GOT3 (cell line): ENCODE data around the gene HDAC8.

Experiments used
- DNase-seq: peaks from one replicate; lab custom pipeline; 2025; ENCODE audit warnings: mixed read lengths; lab: John Stamatoyannopoulos, UW

Gene HDAC8

DNA sequence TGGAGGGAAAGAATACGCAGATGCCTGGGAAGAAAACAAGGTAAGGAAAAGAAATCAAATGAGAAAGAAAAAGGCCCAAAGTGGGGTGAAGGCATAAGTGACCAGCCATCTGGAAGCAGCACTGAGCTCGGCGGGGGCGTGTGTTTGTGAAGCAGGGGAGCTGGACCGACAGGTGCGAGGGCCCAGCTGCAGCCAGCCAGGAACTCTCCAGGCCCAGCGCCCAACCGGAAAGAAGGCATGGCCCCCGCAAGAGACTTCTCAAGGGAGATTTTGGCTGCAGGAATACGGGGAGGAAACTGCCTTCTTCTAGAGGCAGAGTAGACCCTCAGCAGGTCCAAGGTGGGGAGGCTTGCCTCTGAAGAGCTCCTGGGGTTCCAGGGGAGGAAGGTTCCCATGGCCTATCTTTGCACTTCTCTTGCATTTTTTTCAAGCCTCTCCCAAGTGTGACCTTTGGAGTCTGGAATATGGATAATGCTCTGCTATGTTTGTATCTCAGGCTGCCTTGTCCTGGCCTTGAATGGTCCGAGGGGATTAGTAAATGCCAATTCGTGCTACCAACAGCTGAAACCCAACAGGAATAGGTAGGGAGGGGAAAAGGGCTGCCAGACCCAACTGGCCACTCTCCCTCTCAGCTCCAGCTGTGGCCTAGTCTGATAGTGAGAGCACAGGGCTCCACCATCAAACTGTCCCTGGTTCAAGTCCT lies 256.1 kb downstream of the HDAC8 start:
- no peak for DNase-seq

DNA sequence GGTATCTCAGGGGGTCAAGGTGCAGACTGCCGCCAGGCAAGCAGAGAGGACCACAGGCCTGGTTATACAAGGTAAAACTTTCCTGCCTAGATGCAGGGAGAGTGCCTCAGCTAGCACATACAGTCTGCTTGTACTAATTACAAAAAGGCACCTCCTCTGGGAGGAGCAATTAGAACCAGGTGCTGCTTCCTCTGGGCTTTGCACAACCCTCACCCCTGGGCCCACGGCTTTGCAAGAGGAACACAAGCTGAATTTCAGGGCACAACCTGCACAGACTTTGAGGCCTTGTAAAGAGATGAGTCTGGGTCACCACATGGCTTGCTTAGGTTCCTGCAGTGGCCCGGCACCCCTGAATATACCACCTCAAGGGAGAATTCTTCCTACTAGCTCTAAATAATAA lies 257.8 kb downstream of the HDAC8 start:
- no peak for DNase-seq

DNA sequence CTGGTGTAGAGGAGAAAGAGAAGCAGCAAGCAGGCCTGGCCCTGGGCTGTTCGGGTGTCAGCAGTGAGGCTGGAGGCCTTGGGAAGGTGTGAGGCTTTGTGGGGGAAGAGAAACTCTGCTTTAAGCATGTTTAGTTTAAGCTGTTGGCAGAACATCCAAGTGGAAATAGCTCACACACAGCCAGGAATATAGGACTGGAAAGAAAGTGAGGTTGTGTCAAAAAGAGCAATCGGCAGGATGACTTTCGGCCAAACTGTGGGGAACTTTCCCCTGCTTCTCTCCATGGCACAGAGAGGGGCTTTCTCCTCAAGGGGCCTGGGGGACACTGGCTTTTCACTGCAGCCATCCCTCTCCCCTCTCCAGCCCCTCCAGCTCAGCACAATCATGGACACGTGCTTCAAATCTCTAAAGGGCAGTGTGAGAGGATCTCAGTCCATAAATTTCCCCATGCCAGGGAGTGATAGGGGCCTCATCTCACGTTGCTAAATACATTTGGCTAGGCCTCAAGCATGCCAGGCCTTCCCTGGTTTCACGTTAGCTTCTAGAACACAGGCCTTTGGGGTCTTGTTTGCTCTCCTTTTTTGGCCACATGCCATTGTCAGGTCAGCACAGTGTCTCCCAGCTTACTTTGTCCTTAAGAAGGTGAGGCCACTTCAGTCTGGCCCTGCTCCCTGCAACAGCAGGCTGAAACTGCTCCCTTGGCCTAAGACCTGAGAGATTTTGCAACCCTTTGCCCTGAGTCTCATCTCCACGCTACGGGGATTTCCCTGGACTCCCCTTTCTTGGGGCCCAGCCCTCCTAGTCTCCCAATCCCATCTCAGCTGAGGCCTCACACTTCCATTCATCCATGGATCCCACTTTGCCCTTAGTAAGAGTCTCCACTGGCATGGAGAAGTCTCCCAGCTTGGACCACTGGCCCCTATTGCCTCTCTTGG lies 258.7 kb downstream of the HDAC8 start:
- no peak for DNase-seq

DNA sequence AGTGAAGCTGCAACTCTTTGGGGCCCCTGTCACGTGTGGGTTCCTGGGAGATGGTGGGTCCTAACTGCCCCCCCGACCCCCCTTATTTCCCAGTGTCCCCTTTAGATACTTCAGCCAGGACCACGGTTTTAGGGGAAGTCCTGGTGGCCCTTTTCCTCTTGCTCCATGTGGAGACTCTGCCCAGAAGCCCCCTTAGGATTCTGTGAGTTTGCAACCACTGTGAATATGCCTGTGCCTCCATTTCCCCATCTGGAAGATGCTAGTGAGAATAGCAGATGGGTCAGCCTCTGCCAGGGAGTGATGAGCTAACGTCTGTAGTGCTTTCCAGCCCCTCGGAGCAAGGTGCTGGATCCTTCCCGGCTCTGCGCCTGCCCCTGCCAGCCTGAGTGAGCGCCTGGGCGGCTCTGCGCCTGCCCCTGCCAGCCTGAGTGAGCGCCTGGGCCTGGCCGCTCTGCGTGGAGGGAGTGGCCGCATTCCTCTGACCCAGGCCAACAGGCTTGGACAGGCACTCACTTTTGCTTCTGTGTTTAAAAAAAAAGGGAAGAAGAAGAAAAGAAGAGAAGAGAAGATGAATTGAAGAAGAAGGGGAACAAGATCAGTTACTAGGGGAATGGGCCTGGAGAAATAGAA lies 260.2 kb downstream of the HDAC8 start:
- no peak for DNase-seq

DNA sequence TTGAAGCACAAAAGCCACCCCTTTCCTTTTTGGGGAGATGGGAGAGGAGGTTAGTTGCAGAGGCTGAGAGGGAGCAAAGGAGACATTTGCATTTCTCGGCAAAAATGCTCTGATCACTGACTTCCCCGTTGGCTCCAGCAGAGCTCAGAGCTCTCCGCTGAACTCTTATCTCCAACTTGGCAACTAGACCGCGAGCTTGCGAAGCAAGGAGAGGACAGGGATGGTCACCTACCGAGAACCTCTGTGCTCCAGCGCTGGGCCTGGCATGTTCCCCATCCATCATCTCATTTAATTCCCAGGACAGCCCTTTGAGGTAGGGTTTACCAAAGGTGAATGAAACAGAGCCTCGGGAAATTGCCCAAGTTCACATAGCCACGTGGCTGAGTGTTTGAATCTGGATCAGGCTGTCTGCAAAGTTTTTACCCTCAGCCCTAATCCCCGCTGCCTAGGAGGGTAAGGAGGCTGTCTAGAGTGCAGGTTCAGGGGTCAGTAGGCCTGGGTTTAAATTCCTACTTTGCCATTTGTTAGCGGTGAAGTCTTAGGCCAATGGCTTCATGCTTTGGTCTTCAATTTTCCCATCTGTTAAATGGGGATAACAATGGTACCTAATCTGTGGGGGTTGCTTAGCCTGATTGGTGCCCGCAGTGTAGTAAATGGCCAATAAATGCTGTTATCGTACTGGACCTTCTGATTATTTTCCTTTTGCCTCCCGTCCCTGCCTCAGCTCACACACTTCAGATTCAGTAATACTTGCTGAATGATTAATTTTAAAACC lies 263.2 kb downstream of the HDAC8 start:
- no peak for DNase-seq

DNA sequence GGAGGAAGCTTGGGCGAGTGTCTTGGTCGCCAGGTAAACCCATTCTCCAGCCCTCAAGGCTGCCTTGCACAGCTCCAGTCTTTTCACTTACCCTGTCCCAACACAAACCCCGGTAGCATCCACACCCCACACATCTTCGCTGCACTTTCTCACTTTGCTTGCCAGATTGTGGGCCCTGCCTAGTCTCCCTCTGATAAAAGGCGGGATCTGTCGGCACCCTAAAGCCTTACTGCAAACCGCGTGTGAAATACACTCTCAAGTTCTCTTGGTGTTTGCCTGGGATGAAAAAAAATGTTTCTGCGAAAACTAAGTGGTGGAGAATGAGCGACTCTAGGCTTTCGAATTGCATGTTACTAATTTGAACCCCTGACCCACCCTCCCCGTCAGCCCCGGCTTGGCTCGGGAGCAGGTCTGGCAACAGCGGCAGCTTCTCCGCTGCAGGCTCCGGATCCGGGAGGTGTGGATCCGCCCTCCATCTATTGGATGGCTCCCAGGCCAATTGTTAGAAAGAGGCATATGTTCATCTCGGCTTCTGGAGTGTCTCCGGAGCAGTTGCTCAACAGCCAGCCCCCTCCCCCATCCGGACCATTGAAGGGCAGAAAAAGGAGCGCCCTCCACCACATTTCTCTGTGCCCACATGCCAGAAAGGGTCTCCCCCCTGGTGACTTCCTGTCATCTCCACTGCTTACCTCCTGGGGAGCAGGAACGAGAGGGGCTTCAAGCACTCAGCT lies 263.9 kb downstream of the HDAC8 start:
- no peak for DNase-seq

DNA sequence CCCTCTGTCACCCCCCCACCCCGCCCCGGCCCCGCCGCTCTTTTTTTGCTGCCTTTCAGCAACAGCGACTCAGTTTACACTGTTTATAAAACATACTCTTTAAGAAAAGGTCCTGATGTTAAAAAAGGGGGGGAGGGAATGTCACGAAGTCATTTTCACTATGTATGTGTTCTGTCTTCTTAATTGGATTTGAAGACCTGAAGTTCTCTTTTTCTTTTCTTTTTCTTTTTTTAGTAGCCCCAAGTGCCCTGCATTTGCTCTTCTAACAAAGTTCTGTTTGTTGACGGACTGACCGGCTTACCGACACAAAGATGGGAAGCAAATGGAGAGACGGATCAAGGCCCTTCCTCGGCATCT lies 264.5 kb downstream of the HDAC8 start:
- DNase-seq: no peak

DNA sequence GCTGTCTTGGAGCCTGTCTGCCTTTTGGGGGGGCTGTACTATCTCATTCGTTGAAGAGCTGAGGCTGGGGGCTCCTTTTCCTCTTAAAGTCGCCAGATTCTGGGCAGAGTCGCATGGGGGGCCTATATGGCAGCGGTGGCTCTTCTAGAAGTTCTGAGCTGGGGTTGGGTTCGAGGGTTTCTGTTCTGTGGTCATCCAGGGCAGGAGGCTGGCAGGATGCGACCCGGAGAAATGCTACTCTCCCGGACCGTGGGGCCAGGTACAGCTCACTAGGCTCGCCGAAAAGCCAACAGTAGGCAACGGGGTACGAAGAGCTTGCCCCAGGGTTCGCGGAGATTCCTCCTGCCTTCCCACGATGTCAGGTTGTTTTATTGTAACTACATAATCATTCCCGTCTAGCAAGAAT lies 265.0 kb downstream of the HDAC8 start:
- DNase-seq: no peak

DNA sequence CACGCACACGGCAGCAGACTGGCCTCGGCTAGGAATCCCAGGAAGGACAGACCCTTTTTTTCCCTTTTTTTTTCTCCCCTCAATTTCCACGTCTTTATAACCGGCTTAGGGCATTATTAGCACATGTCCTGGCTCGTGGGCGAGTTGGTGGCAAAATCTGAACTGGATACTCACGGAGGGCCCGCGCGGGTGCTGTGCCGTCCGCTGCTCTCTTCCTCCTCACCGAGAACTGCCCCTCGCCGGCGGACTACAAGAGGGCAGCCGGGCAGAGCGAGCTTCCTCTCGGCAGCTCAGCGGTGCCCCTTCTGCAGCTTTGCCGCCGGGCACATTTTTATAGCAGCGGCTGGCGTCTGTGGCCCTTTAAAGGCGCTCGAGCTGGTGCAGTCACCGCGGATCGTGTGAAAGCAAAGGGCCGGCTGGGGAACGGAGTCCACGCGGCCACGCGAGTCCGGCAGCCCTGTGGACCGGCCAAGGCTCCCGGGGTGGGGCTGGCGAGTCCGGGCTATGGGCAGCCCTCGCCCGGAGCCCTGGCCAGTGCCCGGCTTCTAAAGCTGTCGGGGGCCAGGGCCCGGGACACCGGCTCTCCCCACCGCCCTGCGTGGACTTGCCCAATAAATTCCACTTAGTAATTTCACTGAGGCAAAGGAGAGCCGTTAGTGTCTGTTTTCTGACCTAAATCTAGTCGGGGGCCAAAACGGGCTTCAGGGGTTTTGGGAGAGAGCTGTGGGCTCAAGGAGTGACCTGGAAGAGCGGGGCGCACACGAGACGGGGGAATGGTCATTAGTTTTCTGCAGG lies 265.6 kb downstream of the HDAC8 start:
- no peak for DNase-seq

DNA sequence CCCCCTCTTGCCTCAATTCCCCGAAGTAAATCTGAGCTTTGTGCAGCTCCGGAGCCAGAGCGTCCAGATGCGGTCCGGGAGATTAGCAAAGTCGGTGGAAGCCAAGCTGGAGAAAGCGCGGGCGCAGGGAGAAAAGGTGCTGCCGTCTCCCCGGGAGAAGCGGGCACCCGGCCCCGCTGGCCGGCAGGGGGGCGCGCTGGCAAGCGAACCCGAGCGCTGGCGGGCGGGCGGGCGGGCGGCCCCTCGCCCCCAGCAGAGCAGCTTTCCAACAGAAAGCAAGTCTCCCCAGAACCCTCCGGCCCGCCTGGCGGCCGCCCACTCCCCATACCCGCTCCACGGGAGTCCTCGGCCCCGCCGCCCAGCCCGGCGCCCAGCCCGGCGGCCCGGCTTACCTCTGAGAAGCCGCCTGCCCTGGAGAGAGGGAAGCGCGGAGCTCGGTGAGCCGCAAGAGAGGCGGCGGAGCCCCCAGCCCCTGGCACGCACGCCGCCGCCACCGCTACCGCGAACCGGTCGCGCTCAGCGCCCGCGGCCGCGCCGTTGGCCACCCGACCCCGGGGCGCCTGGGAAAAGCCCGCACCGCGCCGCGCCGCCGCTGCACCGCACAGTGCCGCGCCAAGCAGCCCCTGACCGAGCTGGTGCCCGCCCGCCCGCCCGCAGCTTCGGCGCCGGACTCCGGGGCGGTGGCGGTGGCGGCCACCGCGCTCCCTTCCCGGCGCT lies 266.4 kb downstream of the HDAC8 start:
- DNase-seq: no peak

DNA sequence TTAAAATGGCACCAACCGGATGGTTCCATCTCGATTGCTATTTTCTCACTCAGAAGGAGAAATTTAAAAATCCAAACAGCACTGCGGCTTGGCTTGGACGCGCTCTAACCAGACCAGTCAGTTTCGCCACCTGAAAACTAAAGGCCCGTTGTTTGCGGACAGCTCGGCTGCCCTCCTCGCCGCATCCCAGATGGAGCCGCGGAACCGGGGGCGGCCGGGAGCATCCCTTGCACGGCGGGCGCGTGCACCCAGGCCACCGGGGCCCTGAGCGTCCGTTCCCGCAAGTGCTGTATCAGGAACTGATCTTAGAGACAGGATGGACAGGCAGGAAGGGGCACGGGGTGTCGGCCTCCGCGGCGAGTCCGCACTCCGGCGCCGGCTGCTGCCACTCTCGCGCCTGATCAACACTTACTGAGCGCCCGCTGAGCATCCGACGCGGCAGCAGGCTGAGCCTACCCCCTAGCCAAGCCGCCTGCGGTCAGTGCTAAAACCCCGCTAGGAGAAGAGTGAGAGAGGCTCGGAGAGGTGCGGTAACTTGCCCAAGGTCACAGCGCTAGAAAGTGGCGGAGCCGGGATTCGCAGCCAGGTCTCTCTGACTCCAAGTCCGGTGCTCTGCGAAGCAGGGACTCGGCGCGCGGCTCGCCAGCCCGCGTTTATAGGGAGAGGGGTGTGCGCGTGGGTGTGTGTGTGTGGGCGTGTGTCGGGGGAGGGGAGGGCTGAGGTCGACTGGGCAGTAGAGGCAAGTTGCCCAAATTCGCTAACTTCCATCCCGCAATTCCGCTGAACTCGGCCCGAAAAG lies 267.2 kb downstream of the HDAC8 start, which contains the start of gene CITED1:
Gene CITED1, minus strand, starts transcription at position 629 of the 799 bp plus-strand sequence. CDS start 3,045 bp downstream, outside the sequence.
- DNase-seq: no peak

DNA sequence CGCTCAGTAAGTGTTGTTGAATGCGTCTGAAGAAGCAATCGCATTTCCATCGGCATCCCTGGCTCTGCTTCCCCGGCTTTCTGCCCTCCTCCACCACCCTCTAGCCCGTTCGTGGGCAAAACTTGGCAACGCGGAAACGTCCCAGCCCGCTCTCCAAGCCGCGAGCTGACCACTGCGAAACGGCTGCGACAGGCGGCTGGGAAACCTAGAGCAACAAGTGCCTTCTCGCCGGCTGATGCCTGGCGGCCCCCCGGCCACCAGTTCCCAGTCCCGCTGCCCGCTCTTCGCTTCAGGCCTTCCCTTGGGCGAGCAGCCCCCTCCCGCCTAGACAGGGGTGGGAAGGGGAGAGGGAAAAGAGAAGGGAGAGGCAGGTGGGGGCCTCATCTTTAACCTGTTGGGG lies 267.8 kb downstream of the HDAC8 start:
- no peak for DNase-seq

DNA sequence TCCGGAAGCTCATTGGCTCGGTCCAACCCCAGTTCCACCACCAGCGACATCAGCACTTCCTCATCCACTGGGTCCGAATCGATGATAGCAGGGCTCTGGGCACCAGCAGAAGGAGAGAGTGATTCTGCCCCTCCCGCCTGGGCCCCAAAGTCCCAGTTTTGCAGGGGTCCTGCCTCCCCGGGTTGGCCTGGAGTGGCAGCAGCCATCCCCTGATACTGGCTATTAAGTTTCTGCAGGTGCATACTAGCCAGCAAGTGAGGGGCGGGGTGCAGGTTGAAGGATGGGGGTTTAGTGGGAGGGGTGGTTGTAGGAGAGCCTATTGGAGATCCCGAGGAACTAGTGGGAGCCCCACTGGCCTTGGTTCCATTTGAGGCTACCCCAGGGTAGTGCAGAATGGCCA lies 270.9 kb downstream of the HDAC8 start:
- no peak for DNase-seq

DNA sequence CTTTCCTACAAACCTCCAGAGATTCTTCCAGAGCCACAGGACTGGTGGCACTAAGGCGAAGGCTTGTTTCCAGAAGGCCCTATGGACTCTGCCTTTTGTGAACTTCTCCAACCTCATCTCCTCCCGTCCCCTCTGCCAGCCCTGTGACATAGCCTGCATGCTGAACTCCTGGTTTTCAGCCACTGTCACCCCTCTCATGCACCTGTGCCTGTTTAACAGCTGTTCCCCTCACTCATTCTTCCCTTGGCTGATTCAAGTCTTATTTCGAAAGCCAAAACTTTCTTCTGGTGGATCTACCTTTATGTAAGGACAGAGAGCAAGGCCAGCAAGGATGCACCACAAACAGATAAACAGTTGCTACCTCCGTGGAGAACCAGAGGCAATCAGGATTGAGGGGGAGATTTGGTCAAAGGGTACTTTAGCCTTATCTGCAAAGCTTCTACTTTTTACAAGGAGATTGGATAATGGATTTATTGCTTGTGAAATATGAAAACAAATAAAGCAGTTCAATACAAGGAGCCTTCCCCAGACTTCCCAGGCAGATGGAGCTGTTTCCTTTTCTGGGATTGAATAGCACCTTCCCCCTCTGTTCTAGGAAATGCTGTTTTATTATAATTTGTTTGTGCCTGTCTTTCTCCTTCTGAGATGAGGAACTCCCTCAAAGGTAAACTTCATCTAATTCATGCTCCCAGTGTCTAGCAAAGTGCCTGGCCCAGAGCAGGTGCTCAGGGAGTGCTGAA lies 272.6 kb downstream of the HDAC8 start:
- DNase-seq: no peak

DNA sequence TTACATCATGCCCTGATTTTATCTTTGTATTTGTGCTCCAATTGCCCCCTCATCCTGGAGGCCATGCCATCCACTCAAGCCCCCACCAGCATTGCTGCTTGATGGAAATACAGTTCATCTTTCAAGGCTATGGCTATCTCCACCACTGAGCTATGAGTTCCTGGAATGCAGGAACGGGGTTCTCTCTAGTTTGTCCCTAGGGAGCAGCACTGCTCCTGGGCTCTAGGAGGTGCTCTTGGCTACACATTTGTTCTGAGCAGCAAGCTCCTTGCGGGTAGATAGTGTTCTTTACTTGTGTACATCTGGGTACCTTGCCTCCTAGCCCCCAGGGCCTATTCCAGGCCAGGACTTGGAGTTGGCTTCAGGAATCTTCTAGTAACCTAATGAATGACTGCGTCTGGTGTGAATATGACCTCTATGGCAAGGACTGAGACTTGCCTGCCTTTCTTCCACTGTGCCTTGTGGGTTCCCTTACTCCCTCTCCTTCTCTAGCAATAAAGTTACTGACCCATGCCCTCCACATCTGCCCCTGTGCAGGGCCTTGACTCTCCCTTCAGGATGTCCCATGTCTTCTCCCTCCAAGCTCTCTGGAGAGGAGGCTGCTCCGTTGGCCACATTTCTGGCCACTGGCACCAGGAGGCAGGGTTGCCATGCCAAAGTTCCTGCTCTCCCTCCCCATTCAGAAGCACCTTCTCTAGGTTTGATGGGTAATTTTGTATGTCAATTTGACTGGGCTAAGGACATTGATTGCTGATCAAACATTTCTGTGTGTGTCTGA lies 274.5 kb downstream of the HDAC8 start:
- DNase-seq: no peak

DNA sequence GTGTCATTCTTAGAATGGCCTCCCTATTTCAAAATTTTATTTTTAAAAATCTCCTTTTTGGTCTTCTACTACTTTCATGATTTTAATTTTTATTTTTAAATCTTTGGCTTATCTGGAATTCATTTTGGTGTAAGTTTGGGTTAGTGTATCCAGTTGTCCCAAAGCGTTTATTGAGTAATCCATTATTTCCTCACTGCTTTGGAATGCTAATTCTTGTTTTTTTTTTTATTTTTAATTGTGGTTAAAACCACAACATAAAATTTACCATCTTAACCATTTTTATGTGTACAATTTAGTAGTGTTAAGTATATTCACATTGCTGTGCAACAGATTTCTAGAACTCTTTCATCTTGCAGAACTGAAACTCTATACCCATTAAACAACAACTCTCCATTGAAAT lies 275.7 kb downstream of the HDAC8 start:
- DNase-seq: no peak

DNA sequence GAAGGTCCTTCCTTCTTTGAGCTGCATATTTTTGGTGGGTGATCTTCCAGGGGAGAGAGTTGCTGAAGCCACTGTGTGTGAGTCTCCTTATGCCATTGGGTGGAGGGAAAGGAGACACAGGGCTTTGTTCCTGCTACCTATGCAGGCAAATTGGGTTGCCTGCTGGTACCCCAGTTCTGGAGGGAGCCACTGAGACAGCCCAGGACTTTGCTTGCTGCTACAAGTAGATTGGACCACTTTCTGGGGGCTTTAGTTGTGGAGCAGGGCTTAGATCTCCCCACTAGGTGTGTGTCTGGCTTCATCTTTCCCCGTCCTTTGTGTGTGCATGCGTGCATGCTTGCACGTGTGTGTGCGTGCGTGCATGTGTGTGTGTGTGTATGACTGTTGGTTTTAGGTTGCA lies 276.9 kb downstream of the HDAC8 start:
- no peak for DNase-seq

DNA sequence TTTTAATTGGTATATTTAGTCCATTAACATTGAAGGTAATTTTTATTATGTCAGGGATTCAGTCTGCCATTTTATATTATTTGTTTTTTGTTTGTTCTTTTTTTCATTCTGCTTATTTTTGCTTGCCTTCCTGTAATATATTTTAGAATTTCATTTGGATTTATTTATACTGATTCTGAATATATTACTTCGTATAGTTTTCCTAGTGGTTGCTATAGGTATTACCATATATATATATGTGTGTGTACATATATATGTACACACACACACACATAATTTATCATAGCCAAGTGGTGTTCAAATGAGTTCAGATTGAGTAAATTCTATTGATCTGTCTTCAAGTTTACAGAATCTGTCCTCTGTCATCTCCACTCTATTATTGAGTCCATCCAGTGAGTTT lies 278.1 kb downstream of the HDAC8 start:
- no peak for DNase-seq
